GM13976 (cell line): ENCODE measurements around the gene FBXO11.

Source experiments
- DNase-seq: peaks from one replicate; pipeline ENCODE4 v3.0.0; 2012; ENCODE audit warnings: low spot score
- in situ Hi-C: fragments of 300-500 bp; cut with MboI; formaldehyde crosslinking; loops from one replicate; pipeline ENCODE4 v1.12.0; 2022; ENCODE audit warnings: low sequenced_read_pairs, mixed read lengths, inconsistent platforms; ENCODE audit not compliant: unreplicated experiment
- TF ChIP-seq, protein P1 (sequence below): IDR thresholded peaks from 2 replicates; pipeline ENCODE4 v1.5.1; 2012; ENCODE audit warnings: borderline replicate concordance, mild to moderate bottlenecking; ENCODE audit not compliant: insufficient read depth; ENCODE audit errors: extremely low read depth, missing control alignments, control extremely low read depth

FBXO11 gene

GRCh38 chr2:47815764-47816163 is 90.5 kb downstream of the FBXO11 start:
- no peak for DNase-seq
- in situ Hi-C loops = no loop called here

DNA sequence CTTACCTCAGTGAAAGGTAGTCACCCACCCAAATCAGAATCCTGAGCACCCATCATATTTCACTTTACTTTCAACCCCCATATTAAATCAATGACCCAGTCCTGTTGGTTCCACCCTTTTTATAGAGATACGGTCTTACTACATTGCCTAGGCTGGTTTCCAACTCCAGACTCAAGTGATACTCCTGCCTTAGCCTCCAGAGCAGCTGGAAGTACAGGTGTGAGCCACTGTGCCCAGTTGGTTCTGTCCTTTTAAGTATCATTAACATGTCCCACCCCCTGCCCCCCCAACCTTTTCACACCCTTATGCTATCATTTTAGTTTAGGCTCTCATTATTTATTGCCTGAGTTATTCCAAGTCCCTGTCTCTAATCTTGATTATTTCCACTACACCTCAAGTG is 94.6 kb downstream of the FBXO11 start:
- TF ChIP-seq, protein P1, sequence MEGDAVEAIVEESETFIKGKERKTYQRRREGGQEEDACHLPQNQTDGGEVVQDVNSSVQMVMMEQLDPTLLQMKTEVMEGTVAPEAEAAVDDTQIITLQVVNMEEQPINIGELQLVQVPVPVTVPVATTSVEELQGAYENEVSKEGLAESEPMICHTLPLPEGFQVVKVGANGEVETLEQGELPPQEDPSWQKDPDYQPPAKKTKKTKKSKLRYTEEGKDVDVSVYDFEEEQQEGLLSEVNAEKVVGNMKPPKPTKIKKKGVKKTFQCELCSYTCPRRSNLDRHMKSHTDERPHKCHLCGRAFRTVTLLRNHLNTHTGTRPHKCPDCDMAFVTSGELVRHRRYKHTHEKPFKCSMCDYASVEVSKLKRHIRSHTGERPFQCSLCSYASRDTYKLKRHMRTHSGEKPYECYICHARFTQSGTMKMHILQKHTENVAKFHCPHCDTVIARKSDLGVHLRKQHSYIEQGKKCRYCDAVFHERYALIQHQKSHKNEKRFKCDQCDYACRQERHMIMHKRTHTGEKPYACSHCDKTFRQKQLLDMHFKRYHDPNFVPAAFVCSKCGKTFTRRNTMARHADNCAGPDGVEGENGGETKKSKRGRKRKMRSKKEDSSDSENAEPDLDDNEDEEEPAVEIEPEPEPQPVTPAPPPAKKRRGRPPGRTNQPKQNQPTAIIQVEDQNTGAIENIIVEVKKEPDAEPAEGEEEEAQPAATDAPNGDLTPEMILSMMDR = no peak
- in situ Hi-C loops = no loop called here
- DNase-seq = no peak

More at GRCh38 chr2:47815764-47816163, 90.5 kb downstream of the FBXO11 start:
- TF ChIP-seq, protein P1 = no peak

DNA sequence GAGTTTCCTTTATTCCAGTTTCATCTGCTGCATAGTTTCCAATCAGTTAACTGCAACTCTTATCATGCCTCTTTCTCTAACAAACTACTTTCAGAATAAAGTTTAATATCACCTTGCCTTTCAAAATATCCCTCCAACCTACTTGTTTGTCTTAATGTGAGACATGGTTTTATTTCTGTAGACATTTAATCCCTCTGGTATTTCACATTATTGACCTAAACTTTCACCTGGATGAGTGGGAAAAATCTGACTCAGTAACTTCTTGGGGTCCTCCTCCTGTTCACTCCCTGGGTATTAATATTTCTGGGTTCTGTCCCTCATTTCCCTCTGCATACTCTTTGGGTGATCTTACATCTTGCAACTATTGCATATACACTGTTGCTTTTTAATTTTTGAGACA is 95.4 kb downstream of the FBXO11 start:
- in situ Hi-C loops = no loop called here
- no peak for DNase-seq
- TF ChIP-seq, protein P1 = no peak

DNA sequence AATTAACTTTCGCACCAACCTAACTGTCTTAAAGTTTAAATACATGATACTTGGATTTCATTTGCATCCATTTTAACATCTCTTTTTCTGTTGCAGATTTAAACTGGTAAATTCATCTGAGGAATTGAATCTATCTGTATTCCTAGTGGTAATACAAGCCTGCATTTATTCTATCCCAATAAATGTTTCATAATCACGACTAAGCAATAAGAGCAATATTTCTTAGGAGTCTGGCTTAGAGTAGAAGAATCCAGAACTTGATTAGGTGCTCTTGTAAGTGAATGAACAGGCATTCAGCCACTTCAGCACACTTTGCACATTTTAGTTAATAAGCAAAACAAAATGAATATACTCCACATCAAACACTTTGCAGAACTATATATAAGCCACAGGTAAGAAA is 96.4 kb downstream of the FBXO11 start:
- DNase-seq = no peak
- in situ Hi-C loops = no loop called here
- TF ChIP-seq, protein P1 = no peak

GRCh38 chr2:47808614-47809013 is 97.7 kb downstream of the FBXO11 start:
- in situ Hi-C loops = no loop called here
- TF ChIP-seq, protein P1 = no peak
- no peak for DNase-seq

DNA sequence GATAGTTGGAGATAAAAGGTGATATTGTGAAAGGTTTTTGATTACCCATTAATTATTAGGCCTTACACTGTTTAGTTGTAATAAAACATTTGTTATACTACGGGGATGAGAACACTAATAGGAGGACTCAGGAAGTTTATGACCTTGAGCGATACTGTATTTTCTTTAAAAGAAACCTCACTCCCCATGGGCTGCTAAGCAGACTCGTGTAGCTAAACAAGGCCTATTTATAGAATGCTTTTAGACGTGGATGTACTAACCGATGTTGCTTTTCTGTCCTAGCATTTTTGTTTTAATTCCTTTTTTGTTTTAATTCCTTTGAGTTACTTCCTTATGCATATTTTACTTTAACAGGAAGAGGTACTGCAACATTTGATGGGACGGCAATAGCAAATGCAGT is 100.4 kb downstream of the FBXO11 start:
- DNase-seq = no peak
- in situ Hi-C loops = no loop called here
- TF ChIP-seq, protein P1 = no peak

DNA sequence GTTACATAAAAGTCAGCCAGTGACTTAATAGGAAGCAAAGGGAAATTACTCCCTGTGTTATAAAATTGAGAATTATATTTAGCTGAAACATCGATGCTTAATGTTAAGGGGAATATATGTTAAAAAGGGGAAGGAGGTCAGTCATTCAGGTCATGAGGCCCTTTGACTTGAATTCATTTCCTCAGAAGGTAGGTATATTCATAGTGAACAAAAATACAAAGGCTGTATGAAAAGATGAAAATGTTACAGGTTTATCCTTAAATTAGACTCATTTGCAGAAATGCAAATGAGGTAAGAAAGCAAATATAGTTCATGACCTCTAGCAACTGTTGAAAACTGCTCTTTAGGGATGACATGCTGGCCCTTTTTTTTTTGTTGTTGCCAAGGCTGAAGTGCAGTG is 102.5 kb downstream of the FBXO11 start:
- DNase-seq = no peak
- in situ Hi-C loops = no loop called here
- TF ChIP-seq, protein P1 = no peak
